WTC11 (cell line): ENCODE measurements around the gene FANCL. TPM values are rescaled to one million over a fixed set of nuclear protein-coding genes. Genes with fewer than 3 reads are reported as not detected.

Experiments used
- ATAC-seq: fragments of 200-7000 bp; cut with Tn5 transposase; 2 replicates; pipeline ENCODE4 v1.10.0; 2021; ENCODE audit warnings: mild to moderate bottlenecking, moderate library complexity
- Bru-seq: library from RNA; stranded (reverse); fragments of 400-500 nt; gene quantifications from one replicate; lab custom pipeline; 2021; lab: Mats Ljungman, UMichigan
- CTCF ChIA-PET: fragments of 300-600 bp; sonication (Branson Sonifier 250); formaldehyde crosslinking; loops from one replicate; lab custom pipeline; 2021; ENCODE audit warnings: antibody characterized with exemption; lab: Charles Lee
- POLR2A ChIA-PET: fragments of 350-600 bp; sonication (Branson Sonifier 250); formaldehyde crosslinking; loops from one replicate; lab custom pipeline; 2021; ENCODE audit warnings: antibody characterized with exemption; lab: Charles Lee
- DNase-seq: peaks from one replicate; pipeline ENCODE4 v3.0.0; 2021; ENCODE audit warnings: low spot score
- H3K27ac Mint-ChIP-seq: 2 replicates; pipeline ENCODE4 v1.8.0; 2021; ENCODE audit warnings: mixed read lengths
- H3K27me3 Mint-ChIP-seq: 2 replicates; pipeline ENCODE4 v1.8.0; 2021; ENCODE audit warnings: low read depth, mild to moderate bottlenecking, moderate library complexity, mixed read lengths
- H3K36me3 Mint-ChIP-seq: 2 replicates; pipeline ENCODE4 v1.8.0; 2021; ENCODE audit warnings: mixed read lengths
- H3K4me1 Mint-ChIP-seq: 2 replicates; pipeline ENCODE4 v1.8.0; 2022; ENCODE audit warnings: mixed read lengths
- H3K4me3 Mint-ChIP-seq: 2 replicates; pipeline ENCODE4 v1.8.0; 2021; ENCODE audit warnings: mild to moderate bottlenecking, moderate library complexity, mixed read lengths
- H3K9me3 Mint-ChIP-seq: 2 replicates; pipeline ENCODE4 v1.8.0; 2021; ENCODE audit warnings: mixed read lengths
- CREB1 ChIP-seq: sonication (generic); formaldehyde crosslinking; IDR thresholded peaks from 2 replicates; pipeline ENCODE4 v1.8.0; 2023; ENCODE audit warnings: mild to moderate bottlenecking, missing genetic modification reagents
- E2F5 ChIP-seq: sonication (generic); formaldehyde crosslinking; IDR thresholded peaks from 2 replicates; pipeline ENCODE4 v1.8.1; 2022; ENCODE audit warnings: mild to moderate bottlenecking, moderate library complexity, missing genetic modification reagents
- ETV6 ChIP-seq: sonication (generic); formaldehyde crosslinking; IDR thresholded peaks from 2 replicates; pipeline ENCODE4 v1.8.1; 2022; ENCODE audit warnings: mild to moderate bottlenecking, missing genetic modification reagents
- FOXK1 ChIP-seq: sonication (generic); formaldehyde crosslinking; IDR thresholded peaks from 2 replicates; pipeline ENCODE4 v1.8.0; 2022; ENCODE audit warnings: mild to moderate bottlenecking, moderate library complexity, missing genetic modification reagents
- FOXP1 ChIP-seq: sonication (generic); formaldehyde crosslinking; IDR thresholded peaks from 2 replicates; pipeline ENCODE4 v1.8.0; 2022; ENCODE audit warnings: missing genetic modification reagents, mild to moderate bottlenecking, moderate library complexity, borderline replicate concordance
- FOXP4 ChIP-seq: sonication (generic); formaldehyde crosslinking; IDR thresholded peaks from 2 replicates; pipeline ENCODE4 v1.8.0; 2022; ENCODE audit warnings: mild to moderate bottlenecking, missing genetic modification reagents
- GABPB1 ChIP-seq: sonication (generic); formaldehyde crosslinking; IDR thresholded peaks from 2 replicates; pipeline ENCODE4 v1.8.1; 2023; ENCODE audit warnings: mild to moderate bottlenecking, missing genetic modification reagents
- GTF2I ChIP-seq: fragments of 250-450 bp; sonication (Bioruptor Pico); conservative IDR thresholded peaks from 2 replicates; pipeline ENCODE4 v1.4.0; 2021; ENCODE audit warnings: mild to moderate bottlenecking
- HMGA2 ChIP-seq: fragments of 250-450 bp; sonication (Bioruptor Pico); IDR thresholded peaks from 2 replicates; pipeline ENCODE4 v1.4.0; 2021; ENCODE audit warnings: mild to moderate bottlenecking, moderate library complexity
- IRF2 ChIP-seq: sonication (generic); formaldehyde crosslinking; IDR thresholded peaks from 2 replicates; pipeline ENCODE4 v1.8.0; 2022; ENCODE audit warnings: low read depth, missing genetic modification reagents, borderline replicate concordance
- NFE2L1 ChIP-seq: sonication (generic); formaldehyde crosslinking; IDR thresholded peaks from 2 replicates; pipeline ENCODE4 v1.8.1; 2023; ENCODE audit warnings: missing genetic modification reagents
- NR2C2 ChIP-seq: sonication (generic); formaldehyde crosslinking; IDR thresholded peaks from 2 replicates; pipeline ENCODE4 v1.8.0; 2022; ENCODE audit warnings: mild to moderate bottlenecking, missing genetic modification reagents
- SOX15 ChIP-seq: fragments of 250-450 bp; sonication (Bioruptor Pico); IDR thresholded peaks from 2 replicates; pipeline ENCODE4 v1.9.0; 2021; ENCODE audit warnings: mild to moderate bottlenecking
- SP1 ChIP-seq: sonication (generic); formaldehyde crosslinking; conservative IDR thresholded peaks from 2 replicates; pipeline ENCODE4 v1.8.1; 2022; ENCODE audit warnings: missing genetic modification reagents
- TEAD1 ChIP-seq: sonication (generic); formaldehyde crosslinking; IDR thresholded peaks from 2 replicates; pipeline ENCODE4 v1.8.0; 2022; ENCODE audit warnings: mild to moderate bottlenecking, missing genetic modification reagents
- TEAD4 ChIP-seq: sonication (generic); formaldehyde crosslinking; IDR thresholded peaks from 2 replicates; pipeline ENCODE4 v1.8.0; 2022; ENCODE audit warnings: mild to moderate bottlenecking, missing genetic modification reagents
- USF1 ChIP-seq: sonication (generic); formaldehyde crosslinking; IDR thresholded peaks from 2 replicates; pipeline ENCODE4 v1.8.0; 2022; ENCODE audit warnings: mild to moderate bottlenecking, missing genetic modification reagents
- ZNF232 ChIP-seq: sonication (generic); formaldehyde crosslinking; IDR thresholded peaks from 2 replicates; pipeline ENCODE4 v1.8.0; 2022; ENCODE audit warnings: mild to moderate bottlenecking, missing genetic modification reagents
- ZNF263 ChIP-seq: sonication (generic); formaldehyde crosslinking; IDR thresholded peaks from 2 replicates; pipeline ENCODE4 v1.8.1; 2022; ENCODE audit warnings: low read depth, mild to moderate bottlenecking, moderate library complexity, missing genetic modification reagents
- ZNF281 ChIP-seq: sonication (generic); formaldehyde crosslinking; IDR thresholded peaks from 2 replicates; pipeline ENCODE4 v1.8.0; 2023; ENCODE audit warnings: mild to moderate bottlenecking, missing genetic modification reagents
- ZSCAN18 ChIP-seq: fragments of 250-450 bp; sonication (Bioruptor Pico); IDR thresholded peaks from 2 replicates; pipeline ENCODE4 v2.1.2; 2022; ENCODE audit warnings: mild to moderate bottlenecking, moderate library complexity
- long read RNA-seq, 3 experiments: library from RNA in 1 of 3; library from capped mRNA in 1 of 3; library from polyadenylated mRNA in 1 of 3; unstranded in 2 of 3; stranded (forward) in 1 of 3; transcript quantifications; one replicate each; pipeline ENCODE4 v2.0.0, GENCODE V29; 2021
- total RNA-seq: library from RNA; stranded (reverse); gene quantifications from 3 replicates; pipeline ENCODE4 v1.2.3, GENCODE V29; 2021
- TF ChIP-seq, protein P1 (sequence below): sonication (generic); formaldehyde crosslinking; IDR thresholded peaks from 2 replicates; pipeline ENCODE4 v1.8.0; 2022; ENCODE audit warnings: mild to moderate bottlenecking, missing genetic modification reagents
- TF ChIP-seq, protein P2 (sequence below): sonication (generic); formaldehyde crosslinking; IDR thresholded peaks from 2 replicates; pipeline ENCODE4 v1.8.1; 2023; ENCODE audit warnings: mild to moderate bottlenecking, missing genetic modification reagents

FANCL gene
- total RNA-seq = 38.8 to 44.4 TPM (median 41.5 TPM) in 3 replicates
- Bru-seq, nascent RNA = percentile 96 among the genes with signal in this experiment
- long read RNA-seq, experiment 1, transcript FANCL-201 (14 exons, 1,683 nt) = major isoform, 119 of 208 reads
- long read RNA-seq, experiment 1, transcript FANCL-202 (14 exons, 1,698 nt) = minor isoform, 12 of 208 reads
- long read RNA-seq, experiment 1, partial matches to known transcripts = 32 of 208 reads
- long read RNA-seq, experiment 1, other reads (novel, unspliced or antisense) = 43 of 208 reads
- long read RNA-seq, experiment 2, transcript FANCL-201 (14 exons, 1,683 nt) = major isoform, 21 of 46 reads
- long read RNA-seq, experiment 2, partial matches to known transcripts = 11 of 46 reads
- long read RNA-seq, experiment 2, other reads (novel, unspliced or antisense) = 11 of 46 reads
- long read RNA-seq, experiment 3, transcript FANCL-201 (14 exons, 1,683 nt) = major isoform, 138 of 205 reads
- long read RNA-seq, experiment 3, transcript FANCL-202 (14 exons, 1,698 nt) = minor isoform, 15 of 205 reads
- long read RNA-seq, experiment 3, partial matches to known transcripts = 11 of 205 reads
- long read RNA-seq, experiment 3, other reads (novel, unspliced or antisense) = 38 of 205 reads

DNA sequence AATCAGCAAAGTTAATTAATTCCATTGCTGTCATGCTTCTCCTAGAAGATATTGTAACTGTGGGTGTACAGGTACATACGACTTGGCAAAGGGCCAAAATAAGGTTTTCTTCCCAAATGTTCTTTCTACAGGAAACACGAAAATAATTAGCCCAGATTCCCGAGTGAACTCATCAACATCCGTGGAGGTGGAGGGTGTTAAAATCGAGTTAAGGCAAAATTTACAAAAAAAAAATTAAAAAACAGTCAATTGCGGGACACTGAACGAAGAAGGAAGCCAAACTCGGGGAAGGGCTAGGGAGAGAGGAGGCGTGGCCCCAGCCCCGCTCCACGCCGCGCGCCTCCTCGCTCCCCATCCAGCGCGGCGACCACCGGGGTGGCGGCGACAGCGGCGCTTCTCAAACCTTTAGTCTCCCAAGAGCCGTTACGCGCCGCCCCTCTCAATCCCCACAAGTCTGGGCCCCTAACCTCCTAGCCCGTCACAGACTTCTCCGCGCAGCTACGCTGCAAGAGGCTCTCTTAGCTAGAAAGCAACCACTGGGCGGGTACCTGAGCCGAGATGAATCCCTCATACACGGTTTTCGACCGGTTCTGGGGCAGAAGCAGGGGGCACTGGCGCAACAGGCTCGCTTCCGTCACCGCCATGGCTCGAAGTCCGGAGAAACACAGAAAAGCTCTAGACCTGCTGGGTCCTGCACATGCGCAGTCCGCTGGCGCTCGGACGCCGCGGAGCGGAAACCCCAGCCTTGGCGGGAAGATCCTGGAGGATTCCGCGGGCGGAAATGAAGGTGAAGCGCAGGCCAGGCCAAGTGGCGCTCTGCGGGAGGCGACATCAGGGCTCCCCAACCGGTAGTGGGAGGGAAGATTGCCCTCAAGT is at the start of gene FANCL:
Gene FANCL, minus strand, starts transcription at position 656 of the 876 bp plus-strand sequence. Its CDS starts 12 bp downstream, at position 644.
- CTCF ChIA-PET = interaction anchor here (1.1 to 1.2 kb wide), 2 partner anchors 207 to 481 kb away, joined by 5 to 6 read pairs; no protein-coding TSS in a partner anchor
- ATAC-seq = peak; percentile 88
- peak within 1 kb of the TSS; percentile 94 for H3K4me3 Mint-ChIP-seq
- no peaks in the 10 kb centered on the region; the same call in 1 of the 2 replicates for H3K36me3 Mint-ChIP-seq
- H3K4me1 Mint-ChIP-seq = peaks cover 61% of the 10 kb centered on the region
- H3K27ac Mint-ChIP-seq = peak within 1 kb of the TSS; percentile 98
- peak; percentile 95 for DNase-seq
- POLR2A ChIA-PET = no interaction called here
- H3K27me3 Mint-ChIP-seq = no peaks in the 10 kb centered on the region
- H3K9me3 Mint-ChIP-seq = no peaks in the 10 kb centered on the region
- no peak for TF ChIP-seq SOX15 (CRISPR knock-in tag)
- TF ChIP-seq ZNF281 (CRISPR knock-in tag) = 0 out of 2 replicates have a peak, but pooled peaks have one; percentile 21
- no peak for TF ChIP-seq ZSCAN18 (CRISPR knock-in tag)
- TF ChIP-seq ZNF232 (CRISPR knock-in tag) = peak; percentile 58; the same call in 1 of the 2 replicates
- TF ChIP-seq GABPB1 (CRISPR knock-in tag) = peak; percentile 85
- no peak for TF ChIP-seq ZNF263
- TF ChIP-seq E2F5 (CRISPR knock-in tag) = peak; percentile 100
- TF ChIP-seq NR2C2 (CRISPR knock-in tag) = no peak
- no peak for TF ChIP-seq IRF2
- peak; percentile 46; the same call in 1 of the 2 replicates for TF ChIP-seq FOXP4 (CRISPR knock-in tag)
- peak; percentile 54; the same call in 1 of the 2 replicates for TF ChIP-seq FOXK1 (CRISPR knock-in tag)
- 0 out of 2 replicates have a peak, but pooled peaks have one; percentile 53 for TF ChIP-seq CREB1
- peak; percentile 65; the same call in 1 of the 2 replicates for TF ChIP-seq TEAD1
- TF ChIP-seq, protein P1, sequence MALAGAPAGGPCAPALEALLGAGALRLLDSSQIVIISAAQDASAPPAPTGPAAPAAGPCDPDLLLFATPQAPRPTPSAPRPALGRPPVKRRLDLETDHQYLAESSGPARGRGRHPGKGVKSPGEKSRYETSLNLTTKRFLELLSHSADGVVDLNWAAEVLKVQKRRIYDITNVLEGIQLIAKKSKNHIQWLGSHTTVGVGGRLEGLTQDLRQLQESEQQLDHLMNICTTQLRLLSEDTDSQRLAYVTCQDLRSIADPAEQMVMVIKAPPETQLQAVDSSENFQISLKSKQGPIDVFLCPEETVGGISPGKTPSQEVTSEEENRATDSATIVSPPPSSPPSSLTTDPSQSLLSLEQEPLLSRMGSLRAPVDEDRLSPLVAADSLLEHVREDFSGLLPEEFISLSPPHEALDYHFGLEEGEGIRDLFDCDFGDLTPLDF (CRISPR knock-in tag) = peak; percentile 85
- TF ChIP-seq SP1 = peak; percentile 83
- TF ChIP-seq, protein P2, sequence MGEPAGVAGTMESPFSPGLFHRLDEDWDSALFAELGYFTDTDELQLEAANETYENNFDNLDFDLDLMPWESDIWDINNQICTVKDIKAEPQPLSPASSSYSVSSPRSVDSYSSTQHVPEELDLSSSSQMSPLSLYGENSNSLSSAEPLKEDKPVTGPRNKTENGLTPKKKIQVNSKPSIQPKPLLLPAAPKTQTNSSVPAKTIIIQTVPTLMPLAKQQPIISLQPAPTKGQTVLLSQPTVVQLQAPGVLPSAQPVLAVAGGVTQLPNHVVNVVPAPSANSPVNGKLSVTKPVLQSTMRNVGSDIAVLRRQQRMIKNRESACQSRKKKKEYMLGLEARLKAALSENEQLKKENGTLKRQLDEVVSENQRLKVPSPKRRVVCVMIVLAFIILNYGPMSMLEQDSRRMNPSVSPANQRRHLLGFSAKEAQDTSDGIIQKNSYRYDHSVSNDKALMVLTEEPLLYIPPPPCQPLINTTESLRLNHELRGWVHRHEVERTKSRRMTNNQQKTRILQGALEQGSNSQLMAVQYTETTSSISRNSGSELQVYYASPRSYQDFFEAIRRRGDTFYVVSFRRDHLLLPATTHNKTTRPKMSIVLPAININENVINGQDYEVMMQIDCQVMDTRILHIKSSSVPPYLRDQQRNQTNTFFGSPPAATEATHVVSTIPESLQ (CRISPR knock-in tag) = no peak
- 0 out of 2 replicates have a peak, but pooled peaks have one; percentile 9 for TF ChIP-seq HMGA2
- TF ChIP-seq USF1 (CRISPR knock-in tag) = peak; percentile 44; the same call in 1 of the 2 replicates
- TF ChIP-seq NFE2L1 = peak; percentile 93; the same call in 1 of the 2 replicates
- peak; percentile 76; the same call in 1 of the 2 replicates for TF ChIP-seq FOXP1 (CRISPR knock-in tag)
- no peak for TF ChIP-seq GTF2I (CRISPR knock-in tag)
- TF ChIP-seq ETV6 (CRISPR knock-in tag) = peak; percentile 83
- TF ChIP-seq TEAD4 (CRISPR knock-in tag) = peak; percentile 60; the same call in 1 of the 2 replicates
